Smooth muscle cell (in vitro differentiated cells): Measurements from ENCODE around the gene PGAM5. TPM values are rescaled to one million over a fixed set of nuclear protein-coding genes. Genes with fewer than 3 reads are reported as not detected.

Source experiments
- DNase-seq: peaks from one replicate; lab custom pipeline; 2025; ENCODE audit not compliant: unreplicated experiment; lab: John Stamatoyannopoulos, UW
- H2AFZ ChIP-seq: fragments of 200-600 bp; sonication (generic); 2 replicates; pipeline ENCODE4 v1.6.0; 2016; ENCODE audit warnings: antibody characterized with exemption, low read depth, mild to moderate bottlenecking
- H3F3A ChIP-seq: fragments of 200-600 bp; sonication (generic); 2 replicates; pipeline ENCODE4 v1.6.0; 2017; ENCODE audit warnings: antibody characterized with exemption, low read depth
- H3K27ac ChIP-seq: fragments of 200-600 bp; sonication (generic); 2 replicates; pipeline ENCODE4 v1.5.1; 2016; ENCODE audit warnings: low read depth, mild to moderate bottlenecking
- H3K27me3 ChIP-seq: fragments of 200-600 bp; sonication (generic); 2 replicates; pipeline ENCODE4 v1.6.1; 2016; ENCODE audit warnings: low read depth, mild to moderate bottlenecking
- H3K36me3 ChIP-seq: fragments of 200-600 bp; sonication (generic); 2 replicates; pipeline ENCODE4 v1.5.1; 2016; ENCODE audit warnings: low read depth
- H3K4me1 ChIP-seq: fragments of 200-600 bp; sonication (generic); 2 replicates; pipeline ENCODE4 v1.5.1; 2016; ENCODE audit warnings: low read depth
- H3K4me2 ChIP-seq: fragments of 200-600 bp; sonication (generic); 2 replicates; pipeline ENCODE4 v1.6.0; 2016; ENCODE audit warnings: mild to moderate bottlenecking
- H3K4me3 ChIP-seq: fragments of 200-600 bp; sonication (generic); 2 replicates; pipeline ENCODE4 v1.5.1; 2016; ENCODE audit warnings: mild to moderate bottlenecking
- H3K79me2 ChIP-seq: fragments of 200-600 bp; sonication (generic); 2 replicates; pipeline ENCODE4 v1.6.0; 2016; ENCODE audit warnings: low read depth, mild to moderate bottlenecking
- H3K9ac ChIP-seq: fragments of 200-600 bp; sonication (generic); 2 replicates; pipeline ENCODE4 v1.6.0; 2016; ENCODE audit warnings: low read depth
- H3K9me3 ChIP-seq: fragments of 200-600 bp; sonication (generic); replicated peaks from 2 replicates; pipeline ENCODE4 v1.5.1; 2016; ENCODE audit warnings: low read depth
- H4K20me1 ChIP-seq: fragments of 200-600 bp; sonication (generic); 2 replicates; pipeline ENCODE4 v1.6.0; 2016; ENCODE audit warnings: low read depth
- WGBS: methylation state at CpG from one replicate; pipeline ENCODE4 v1.1.7; 2016; ENCODE audit warnings: low lambda C conversion rate; 5-methylcytosine and 5-hydroxymethylcytosine counted together
- polyA plus RNA-seq: library from polyadenylated mRNA; unstranded; fragments of >200 nt; fragmentation: Nextera tagmentation; extraction: Ambion mirVana; gene quantifications from 2 replicates; pipeline ENCODE4 v1.2.1, GENCODE V29; 2016
- total RNA-seq: library from RNA; depleted of rRNA; stranded (reverse); fragments of >200 nt; gene quantifications from 2 replicates; pipeline ENCODE4 v1.2.3, GENCODE V29; 2014
- TF ChIP-seq, protein P1 (sequence below): fragments of 200-600 bp; sonication (generic); IDR thresholded peaks from 2 replicates; pipeline ENCODE4 v1.5.1; 2017; ENCODE audit warnings: borderline replicate concordance, mild to moderate bottlenecking, antibody characterized with exemption; ENCODE audit not compliant: insufficient read depth, poor library complexity, severe bottlenecking

PGAM5 gene
- total and polyA plus RNA-seq, 2 experiments from 2014 or later = 13.5 to 16.8 TPM

GRCh38 chr12:132703641-132704040 is 7.0 kb upstream of the PGAM5 start:
- no peak overlapping the region for H3K9ac ChIP-seq
- no peak overlapping the region for H3K4me3 ChIP-seq
- H3K4me1 ChIP-seq = no peaks in the 10 kb centered on the region
- no peaks in the 10 kb centered on the region for H3K79me2 ChIP-seq
- no peaks in the 10 kb centered on the region for H3F3A ChIP-seq
- no peaks in the 10 kb centered on the region for H3K36me3 ChIP-seq
- no peak overlapping the region for H3K27ac ChIP-seq
- H3K9me3 ChIP-seq = no peaks in the 10 kb centered on the region
- WGBS = 95% methylated on average over 9 of the region's 9 CpGs
- H3K4me2 ChIP-seq = no peak overlapping the region
- no peaks in the 10 kb centered on the region for H4K20me1 ChIP-seq
- DNase-seq = no peak
- no peak overlapping the region for H2AFZ ChIP-seq
- no peaks in the 10 kb centered on the region for H3K27me3 ChIP-seq
- TF ChIP-seq, protein P1, sequence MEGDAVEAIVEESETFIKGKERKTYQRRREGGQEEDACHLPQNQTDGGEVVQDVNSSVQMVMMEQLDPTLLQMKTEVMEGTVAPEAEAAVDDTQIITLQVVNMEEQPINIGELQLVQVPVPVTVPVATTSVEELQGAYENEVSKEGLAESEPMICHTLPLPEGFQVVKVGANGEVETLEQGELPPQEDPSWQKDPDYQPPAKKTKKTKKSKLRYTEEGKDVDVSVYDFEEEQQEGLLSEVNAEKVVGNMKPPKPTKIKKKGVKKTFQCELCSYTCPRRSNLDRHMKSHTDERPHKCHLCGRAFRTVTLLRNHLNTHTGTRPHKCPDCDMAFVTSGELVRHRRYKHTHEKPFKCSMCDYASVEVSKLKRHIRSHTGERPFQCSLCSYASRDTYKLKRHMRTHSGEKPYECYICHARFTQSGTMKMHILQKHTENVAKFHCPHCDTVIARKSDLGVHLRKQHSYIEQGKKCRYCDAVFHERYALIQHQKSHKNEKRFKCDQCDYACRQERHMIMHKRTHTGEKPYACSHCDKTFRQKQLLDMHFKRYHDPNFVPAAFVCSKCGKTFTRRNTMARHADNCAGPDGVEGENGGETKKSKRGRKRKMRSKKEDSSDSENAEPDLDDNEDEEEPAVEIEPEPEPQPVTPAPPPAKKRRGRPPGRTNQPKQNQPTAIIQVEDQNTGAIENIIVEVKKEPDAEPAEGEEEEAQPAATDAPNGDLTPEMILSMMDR = no peak

DNA sequence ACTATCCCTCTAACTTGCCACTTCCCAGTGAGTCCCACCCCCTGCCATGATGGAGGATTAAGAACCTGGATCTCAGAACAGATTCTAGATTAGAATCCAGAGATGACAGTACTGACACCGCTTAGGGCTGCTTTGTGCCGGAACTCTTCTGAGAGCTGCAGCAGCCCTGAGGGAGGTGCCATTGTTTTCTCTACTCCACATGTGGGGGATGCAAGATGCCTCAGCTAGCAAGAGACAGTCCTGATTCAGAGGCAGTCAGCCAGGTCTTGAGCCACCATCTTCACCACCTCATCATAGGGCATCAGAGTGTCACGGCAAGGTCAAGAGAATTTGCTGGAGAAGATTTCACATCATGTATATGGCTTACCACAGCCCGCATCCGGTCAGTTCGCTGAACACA is 3.4 kb upstream of the PGAM5 start:
- no peak overlapping the region for H3K9ac ChIP-seq
- no peak overlapping the region for H3K4me2 ChIP-seq
- H3F3A ChIP-seq = no peaks in the 10 kb centered on the region
- H3K4me3 ChIP-seq = no peak overlapping the region
- no peaks in the 10 kb centered on the region for H3K9me3 ChIP-seq
- DNase-seq = no peak
- peaks cover 12% of the 10 kb centered on the region for H3K79me2 ChIP-seq
- H3K4me1 ChIP-seq = peaks cover 16% of the 10 kb centered on the region
- H3K36me3 ChIP-seq = no peaks in the 10 kb centered on the region
- H2AFZ ChIP-seq = no peak overlapping the region
- H3K27me3 ChIP-seq = no peaks in the 10 kb centered on the region
- 97% methylated on average over 6 of the region's 6 CpGs for WGBS
- peaks cover 4% of the 10 kb centered on the region for H4K20me1 ChIP-seq
- TF ChIP-seq, protein P1 = no peak
- no peak overlapping the region for H3K27ac ChIP-seq

- H2AFZ ChIP-seq = no peak overlapping the region
- H3K4me2 ChIP-seq = no peak overlapping the region
- peaks cover 14% of the 10 kb centered on the region for H4K20me1 ChIP-seq
- no peaks in the 10 kb centered on the region for H3K27me3 ChIP-seq
- DNase-seq = no peak
- H3F3A ChIP-seq = no peaks in the 10 kb centered on the region
- peaks cover 16% of the 10 kb centered on the region for H3K4me1 ChIP-seq
- no peaks in the 10 kb centered on the region for H3K9me3 ChIP-seq
- WGBS = 94% methylated on average over 2 of the region's 2 CpGs
- H3K79me2 ChIP-seq = peaks cover 21% of the 10 kb centered on the region
- H3K9ac ChIP-seq = no peak overlapping the region
- H3K4me3 ChIP-seq = no peak overlapping the region
- H3K36me3 ChIP-seq = no peaks in the 10 kb centered on the region
- no peak overlapping the region for H3K27ac ChIP-seq
- TF ChIP-seq, protein P1 = no peak
These were observed 2.5 kb upstream of the PGAM5 start for GRCh38 chr12:132708150-132708549.

- Histone ChIP-seq H3F3A (no peaks in the 10 kb centered on the region), H2AFZ (peak overlapping the region; percentile 73), H3K27ac (peak overlapping the region; percentile 53), H3K9me3 (no peaks in the 10 kb centered on the region), H4K20me1 (peaks cover 27% of the 10 kb centered on the region), H3K4me1 (peaks cover 16% of the 10 kb centered on the region), H3K79me2 (peaks cover 37% of the 10 kb centered on the region), H3K36me3 (no peaks in the 10 kb centered on the region), H3K4me3 (peak overlapping the region; percentile 98), H3K9ac (peak overlapping the region; percentile 80), H3K4me2 (peak overlapping the region; percentile 94), H3K27me3 (no peaks in the 10 kb centered on the region)
- 4% methylated on average over 26 of the region's 26 CpGs for WGBS
- TF ChIP-seq, protein P1 = no peak
- no peak for DNase-seq
These were observed 618 bp upstream of the PGAM5 start for GRCh38 chr12:132710043-132710404.
